A549 (cell line): ENCODE results near the gene SCG2. TPM values are rescaled to one million over a fixed set of nuclear protein-coding genes. Genes with fewer than 3 reads are reported as not detected.

Experiments used
- ATAC-seq, 2 experiments: fragments of 200-7000 bp in 1 of 2; fragments of >200 bp in 1 of 2; cut with Nextera tagmentation in 1 of 2; cut with Tn5 transposase in 1 of 2; 3 replicates each; pipeline versions ENCODE4 v1.8.0 to v1.9.1; 2018 to 2020; ENCODE audit warnings: mild to moderate bottlenecking in 1 of 2, moderate library complexity in 1 of 2
- CTCF ChIA-PET: fragments of 300-600 bp; sonication (Branson Sonifier 250); formaldehyde crosslinking; extraction: SDS; loops from one replicate; lab custom pipeline; 2021; ENCODE audit warnings: antibody characterized with exemption, inconsistent platforms; lab: Yijun Ruan, JAX
- POLR2A ChIA-PET: fragments of 350-600 bp; formaldehyde crosslinking; extraction: SDS; loops from one replicate; lab custom pipeline; 2021; ENCODE audit warnings: antibody characterized with exemption, inconsistent platforms; lab: Yijun Ruan, JAX
- DNase-seq, 2 experiments: peaks; one replicate each; pipeline versions ENCODE4 v3.0.0 to v3.0.0-alpha.2; 2011 to 2016; ENCODE audit warnings: low read depth in 1 of 2, low spot score in 1 of 2
- FAIRE-seq: peaks from 2 replicates; lab custom pipeline; 2011; peaks lifted over from hg19 to GRCh38; lab: Jason Lieb, UNC
- H3K27ac ChIP-seq, 2 experiments: fragments of >200 bp; sonication (Bioruptor Twin); formaldehyde crosslinking; 3 replicates each; pipeline ENCODE4 v1.5.1; 2016 to 2017
- H3K4me1 ChIP-seq: fragments of >200 bp; sonication (Bioruptor Twin); formaldehyde crosslinking; 3 replicates; pipeline ENCODE4 v1.6.1; 2016
- H3K4me2 ChIP-seq: fragments of >200 bp; sonication (Bioruptor Twin); formaldehyde crosslinking; 3 replicates; pipeline ENCODE4 v1.6.1; 2016
- H3K4me3 ChIP-seq: fragments of >200 bp; sonication (Bioruptor Twin); formaldehyde crosslinking; 3 replicates; pipeline ENCODE4 v1.5.1; 2016
- H3K9me3 ChIP-seq: fragments of >200 bp; sonication (Bioruptor Twin); formaldehyde crosslinking; 3 replicates; pipeline ENCODE4 v1.6.1; 2016
- BHLHE40 ChIP-seq: IDR thresholded peaks from 2 replicates; pipeline ENCODE4 v1.6.1; 2012; ENCODE audit warnings: low read depth, low read length, inconsistent platforms
- CBX2 ChIP-seq: fragments of 200-600 bp; sonication (generic); IDR thresholded peaks from 2 replicates; pipeline ENCODE4 v1.6.1; 2016; ENCODE audit warnings: low read depth, mild to moderate bottlenecking, borderline replicate concordance
- CEBPB ChIP-seq, 2 experiments: fragments of >200 bp in 1 of 2; sonication (Bioruptor Twin) in 1 of 2; formaldehyde crosslinking in 1 of 2; IDR thresholded peaks; 2 replicates each; pipeline ENCODE4 v1.6.1; 2012 to 2016
- CHD2 ChIP-seq: fragments of 150-350 bp; IDR thresholded peaks from 2 replicates; pipeline ENCODE4 v1.6.1; 2014; ENCODE audit warnings: low read length; ENCODE audit not compliant: partially characterized antibody
- ESRRA ChIP-seq: fragments of 150-350 bp; IDR thresholded peaks from 2 replicates; pipeline ENCODE4 v1.6.1; 2014; ENCODE audit warnings: mild to moderate bottlenecking, low read length, borderline replicate concordance
- FOSL2 ChIP-seq, 2 experiments: fragments of 450-650 bp in 1 of 2; fragments of >200 bp in 1 of 2; sonication (Bioruptor Twin) in 1 of 2; formaldehyde crosslinking; IDR thresholded peaks; 2 replicates each; pipeline versions ENCODE4 v1.5.0 to v1.6.1; 2016 to 2020; ENCODE audit warnings: mild to moderate bottlenecking in 1 of 2, moderate library complexity in 1 of 2
- GATA3 ChIP-seq: IDR thresholded peaks from 2 replicates; pipeline ENCODE4 v1.6.1; 2012; ENCODE audit warnings: borderline replicate concordance
- HOXA7 ChIP-seq: fragments of 250-450 bp; sonication (Bioruptor Pico); IDR thresholded peaks from 2 replicates; pipeline ENCODE4 v1.5.0; 2020; ENCODE audit warnings: mild to moderate bottlenecking, moderate library complexity
- HOXB13 ChIP-seq: fragments of 250-450 bp; sonication (Bioruptor Pico); IDR thresholded peaks from 2 replicates; pipeline ENCODE4 v1.5.0; 2020; ENCODE audit warnings: low read depth, mild to moderate bottlenecking, moderate library complexity
- KDM1A ChIP-seq: fragments of 200-600 bp; sonication (generic); IDR thresholded peaks from 2 replicates; pipeline ENCODE4 v1.6.1; 2016; ENCODE audit warnings: low read depth, mild to moderate bottlenecking
- KDM5A ChIP-seq: fragments of 200-600 bp; sonication (generic); IDR thresholded peaks from 2 replicates; pipeline ENCODE4 v1.6.1; 2016; ENCODE audit warnings: antibody characterized with exemption, mild to moderate bottlenecking
- MAFK ChIP-seq: fragments of 450-650 bp; IDR thresholded peaks from 2 replicates; pipeline ENCODE4 v1.6.1; 2014; ENCODE audit not compliant: partially characterized antibody
- RFX5 ChIP-seq: fragments of 450-650 bp; IDR thresholded peaks from 2 replicates; pipeline ENCODE4 v1.7.1; 2014; ENCODE audit warnings: antibody characterized with exemption, mild to moderate bottlenecking, moderate library complexity
- SMC3 ChIP-seq: fragments of >200 bp; sonication (Bioruptor Twin); formaldehyde crosslinking; IDR thresholded peaks from 3 replicates; pipeline ENCODE4 v1.6.1; 2018; ENCODE audit warnings: inconsistent platforms
- TFCP2L1 ChIP-seq: fragments of 250-450 bp; sonication (Bioruptor Pico); IDR thresholded peaks from 2 replicates; pipeline ENCODE4 v1.5.0; 2021; ENCODE audit warnings: mild to moderate bottlenecking
- ZC3H11A ChIP-seq: fragments of 450-650 bp; IDR thresholded peaks from 2 replicates; pipeline ENCODE4 v1.6.1; 2014; ENCODE audit warnings: antibody characterized with exemption, mild to moderate bottlenecking
- ZNF302 ChIP-seq: fragments of 250-450 bp; sonication (Bioruptor Pico); IDR thresholded peaks from 2 replicates; pipeline ENCODE4 v1.9.0; 2021; ENCODE audit warnings: inconsistent platforms, mild to moderate bottlenecking, moderate library complexity
- WGBS: methylation state at CpG from one replicate; pipeline ENCODE4 v1.1.6; 2017; ENCODE audit errors: missing lambda C conversion rate; 5-methylcytosine and 5-hydroxymethylcytosine counted together
- polyA plus RNA-seq, 4 experiments: library from polyadenylated mRNA; depleted of rRNA in 3 of 4; stranded (reverse); fragments of >200 nt; fragmentation: RNase III in 1 of 4; extraction: RNeasy Plus Mini Kit Qiagen cat#74134 plus additional on column Dnase treatment in 1 of 4; gene quantifications; 2 replicates in 3 of 4; 3 replicates in 1 of 4; pipeline ENCODE4 v1.2.3, GENCODE V29; 2011 to 2017
- TF ChIP-seq, protein P1 (sequence below): IDR thresholded peaks from 2 replicates; pipeline ENCODE4 v1.6.1; 2012
- TF ChIP-seq, protein P2 (sequence below): fragments of 200-600 bp; sonication (generic); IDR thresholded peaks from 2 replicates; pipeline ENCODE4 v1.6.1; 2016; ENCODE audit warnings: antibody characterized with exemption, mild to moderate bottlenecking, moderate library complexity
- TF ChIP-seq, protein P3 (sequence below): IDR thresholded peaks from 2 replicates; pipeline ENCODE4 v1.6.1; 2012; ENCODE audit warnings: low read depth, borderline replicate concordance
- TF ChIP-seq, protein P4 (sequence below): fragments of 250-450 bp; sonication (Bioruptor Pico); IDR thresholded peaks from 2 replicates; pipeline ENCODE4 v1.5.0; 2020; ENCODE audit warnings: low read depth, mild to moderate bottlenecking, moderate library complexity
- TF ChIP-seq, protein P5 (sequence below): fragments of 150-350 bp; IDR thresholded peaks from 2 replicates; pipeline ENCODE4 v1.6.1; 2014; ENCODE audit warnings: low read depth, mild to moderate bottlenecking, low read length

Gene SCG2
- polyA plus RNA-seq, 2 of the 4 experiments (the other 2 are of a cell fraction): 0.84 to 10.2 TPM

DNA sequence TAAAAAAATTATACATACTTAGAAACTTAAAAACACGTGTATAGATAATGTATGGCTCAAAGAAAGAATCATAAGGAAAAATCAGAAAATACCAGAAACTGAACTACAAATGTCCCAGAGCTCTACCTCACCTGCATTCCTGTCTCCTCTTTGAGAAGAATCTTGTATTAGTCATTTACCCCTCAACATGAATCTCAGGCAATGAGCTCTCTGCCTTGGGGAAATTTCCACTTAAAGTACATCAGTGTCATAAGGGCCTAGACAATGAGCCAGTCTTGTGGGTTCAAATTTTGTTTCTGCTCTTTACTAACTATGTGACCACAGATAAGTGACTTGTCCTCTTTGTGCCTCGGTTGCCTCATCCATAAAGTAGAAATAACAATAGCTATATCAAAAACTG is 40.1 kb downstream of the SCG2 start:
- Histone ChIP-seq H3K4me1 (peaks cover 36% of the 10 kb centered on the region), H3K4me2 (no peak overlapping the region), H3K9me3 (no peaks in the 10 kb centered on the region), H3K4me3 (no peak overlapping the region)
- no peak for FAIRE-seq
- ChIA-PET CTCF (interaction anchor here (0.6 to 2.1 kb wide), 3 partner anchors 8 to 112 kb away, joined by 3 to 4 read pairs (median 3); no protein-coding TSS in a partner anchor), POLR2A (no interaction called here)
- DNase-seq: no peak
- TF ChIP-seq RFX5: no peak
- TF ChIP-seq, protein P1, sequence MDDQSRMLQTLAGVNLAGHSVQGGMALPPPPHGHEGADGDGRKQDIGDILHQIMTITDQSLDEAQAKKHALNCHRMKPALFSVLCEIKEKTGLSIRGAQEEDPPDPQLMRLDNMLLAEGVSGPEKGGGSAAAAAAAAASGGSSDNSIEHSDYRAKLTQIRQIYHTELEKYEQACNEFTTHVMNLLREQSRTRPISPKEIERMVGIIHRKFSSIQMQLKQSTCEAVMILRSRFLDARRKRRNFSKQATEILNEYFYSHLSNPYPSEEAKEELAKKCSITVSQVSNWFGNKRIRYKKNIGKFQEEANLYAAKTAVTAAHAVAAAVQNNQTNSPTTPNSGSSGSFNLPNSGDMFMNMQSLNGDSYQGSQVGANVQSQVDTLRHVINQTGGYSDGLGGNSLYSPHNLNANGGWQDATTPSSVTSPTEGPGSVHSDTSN: no peak
- TF ChIP-seq, protein P2, sequence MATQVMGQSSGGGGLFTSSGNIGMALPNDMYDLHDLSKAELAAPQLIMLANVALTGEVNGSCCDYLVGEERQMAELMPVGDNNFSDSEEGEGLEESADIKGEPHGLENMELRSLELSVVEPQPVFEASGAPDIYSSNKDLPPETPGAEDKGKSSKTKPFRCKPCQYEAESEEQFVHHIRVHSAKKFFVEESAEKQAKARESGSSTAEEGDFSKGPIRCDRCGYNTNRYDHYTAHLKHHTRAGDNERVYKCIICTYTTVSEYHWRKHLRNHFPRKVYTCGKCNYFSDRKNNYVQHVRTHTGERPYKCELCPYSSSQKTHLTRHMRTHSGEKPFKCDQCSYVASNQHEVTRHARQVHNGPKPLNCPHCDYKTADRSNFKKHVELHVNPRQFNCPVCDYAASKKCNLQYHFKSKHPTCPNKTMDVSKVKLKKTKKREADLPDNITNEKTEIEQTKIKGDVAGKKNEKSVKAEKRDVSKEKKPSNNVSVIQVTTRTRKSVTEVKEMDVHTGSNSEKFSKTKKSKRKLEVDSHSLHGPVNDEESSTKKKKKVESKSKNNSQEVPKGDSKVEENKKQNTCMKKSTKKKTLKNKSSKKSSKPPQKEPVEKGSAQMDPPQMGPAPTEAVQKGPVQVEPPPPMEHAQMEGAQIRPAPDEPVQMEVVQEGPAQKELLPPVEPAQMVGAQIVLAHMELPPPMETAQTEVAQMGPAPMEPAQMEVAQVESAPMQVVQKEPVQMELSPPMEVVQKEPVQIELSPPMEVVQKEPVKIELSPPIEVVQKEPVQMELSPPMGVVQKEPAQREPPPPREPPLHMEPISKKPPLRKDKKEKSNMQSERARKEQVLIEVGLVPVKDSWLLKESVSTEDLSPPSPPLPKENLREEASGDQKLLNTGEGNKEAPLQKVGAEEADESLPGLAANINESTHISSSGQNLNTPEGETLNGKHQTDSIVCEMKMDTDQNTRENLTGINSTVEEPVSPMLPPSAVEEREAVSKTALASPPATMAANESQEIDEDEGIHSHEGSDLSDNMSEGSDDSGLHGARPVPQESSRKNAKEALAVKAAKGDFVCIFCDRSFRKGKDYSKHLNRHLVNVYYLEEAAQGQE: no peak
- TF ChIP-seq BHLHE40: no peak
- TF ChIP-seq ZNF302 (CRISPR knock-in tag): no peak
- no peak for TF ChIP-seq HOXB13 (CRISPR knock-in tag)
- TF ChIP-seq GATA3: no peak
- TF ChIP-seq ZC3H11A: no peak
- TF ChIP-seq, all 56 proteins: peak for 0
- 88% methylated on average over 2 of the region's 2 CpGs for WGBS
- peak overlapping the region in 1 of 2 experiments; percentile 27; a peak in 3 of 6 replicates for H3K27ac ChIP-seq
- no peak for ATAC-seq

DNA sequence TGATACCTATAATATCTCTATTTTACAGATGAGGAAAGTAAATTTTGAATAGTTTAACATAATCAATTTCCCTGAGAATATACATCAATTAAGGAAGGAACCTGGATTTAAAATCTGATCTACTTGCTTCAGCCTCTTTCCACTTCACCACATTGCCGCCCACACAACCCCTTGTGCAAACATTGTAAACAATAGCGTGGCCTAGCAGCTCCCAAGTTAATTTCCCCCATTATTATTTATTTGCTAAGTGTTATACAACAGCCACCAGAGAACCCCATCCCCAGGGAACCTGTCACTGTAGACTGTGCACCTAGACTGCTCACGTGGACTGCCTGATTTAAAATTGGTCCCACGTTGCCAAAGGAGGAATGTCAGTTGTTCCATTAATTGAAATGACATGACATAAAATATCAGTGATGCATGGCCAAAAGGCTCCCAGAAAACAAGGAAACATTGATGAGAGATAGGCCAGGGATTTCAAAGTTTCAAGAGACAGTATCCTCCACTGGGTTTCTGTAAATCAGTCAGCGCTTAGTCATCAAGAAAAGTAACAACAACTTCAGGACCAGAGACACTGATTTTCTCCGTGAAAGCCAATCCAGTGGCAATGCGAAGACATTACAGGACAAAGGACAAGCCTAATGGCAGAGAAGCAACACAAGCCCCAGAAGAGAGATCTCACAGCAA is 41.3 kb downstream of the SCG2 start:
- 46% methylated on average over 7 of the region's 7 CpGs for WGBS
- H3K4me1 ChIP-seq: peaks cover 36% of the 10 kb centered on the region
- peak; percentile 60 to 64; a peak in 5 of 6 replicates for ATAC-seq
- peak overlapping the region; percentile 37 for H3K4me2 ChIP-seq
- CTCF ChIA-PET: interaction anchor here (0.8 to 2.1 kb wide), 2 partner anchors 10 to 237 kb away, joined by 3 to 4 read pairs; no protein-coding TSS in a partner anchor
- POLR2A ChIA-PET: no interaction called here
- peak overlapping the region in 1 of 2 experiments; percentile 52; a peak in 3 of 6 replicates for H3K27ac ChIP-seq
- FAIRE-seq: no peak
- DNase-seq: peak; percentile 33 to 47
- H3K4me3 ChIP-seq: no peak overlapping the region
- no peaks in the 10 kb centered on the region for H3K9me3 ChIP-seq
- TF ChIP-seq KDM1A (no peak), CHD2 (no peak), TFCP2L1 (CRISPR knock-in tag) (no peak), KDM5A (no peak), ESRRA (no peak), SMC3 (no peak), CBX2 (no peak), FOSL2 (IDR thresholded peaks at IDR 0.05) (no peak), FOSL2 (CRISPR knock-in tag; IDR thresholded peaks at IDR 0.05) (peak; percentile 35; the same call in 1 of the 2 replicates), CEBPB (IDR thresholded peaks at IDR 0.05) (no peak), HOXB13 (CRISPR knock-in tag) (no peak), MAFK (peak; percentile 53), HOXA7 (no peak)
- TF ChIP-seq, protein P2: peak; percentile 52
- TF ChIP-seq, protein P3, sequence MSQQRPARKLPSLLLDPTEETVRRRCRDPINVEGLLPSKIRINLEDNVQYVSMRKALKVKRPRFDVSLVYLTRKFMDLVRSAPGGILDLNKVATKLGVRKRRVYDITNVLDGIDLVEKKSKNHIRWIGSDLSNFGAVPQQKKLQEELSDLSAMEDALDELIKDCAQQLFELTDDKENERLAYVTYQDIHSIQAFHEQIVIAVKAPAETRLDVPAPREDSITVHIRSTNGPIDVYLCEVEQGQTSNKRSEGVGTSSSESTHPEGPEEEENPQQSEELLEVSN: no peak
- TF ChIP-seq, protein P1: no peak
- TF ChIP-seq, protein P4, sequence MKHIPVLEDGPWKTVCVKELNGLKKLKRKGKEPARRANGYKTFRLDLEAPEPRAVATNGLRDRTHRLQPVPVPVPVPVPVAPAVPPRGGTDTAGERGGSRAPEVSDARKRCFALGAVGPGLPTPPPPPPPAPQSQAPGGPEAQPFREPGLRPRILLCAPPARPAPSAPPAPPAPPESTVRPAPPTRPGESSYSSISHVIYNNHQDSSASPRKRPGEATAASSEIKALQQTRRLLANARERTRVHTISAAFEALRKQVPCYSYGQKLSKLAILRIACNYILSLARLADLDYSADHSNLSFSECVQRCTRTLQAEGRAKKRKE: no peak
- TF ChIP-seq, protein P5, sequence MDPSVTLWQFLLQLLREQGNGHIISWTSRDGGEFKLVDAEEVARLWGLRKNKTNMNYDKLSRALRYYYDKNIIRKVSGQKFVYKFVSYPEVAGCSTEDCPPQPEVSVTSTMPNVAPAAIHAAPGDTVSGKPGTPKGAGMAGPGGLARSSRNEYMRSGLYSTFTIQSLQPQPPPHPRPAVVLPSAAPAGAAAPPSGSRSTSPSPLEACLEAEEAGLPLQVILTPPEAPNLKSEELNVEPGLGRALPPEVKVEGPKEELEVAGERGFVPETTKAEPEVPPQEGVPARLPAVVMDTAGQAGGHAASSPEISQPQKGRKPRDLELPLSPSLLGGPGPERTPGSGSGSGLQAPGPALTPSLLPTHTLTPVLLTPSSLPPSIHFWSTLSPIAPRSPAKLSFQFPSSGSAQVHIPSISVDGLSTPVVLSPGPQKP: no peak
